Islet of Langerhans (tissue), 1 donor: ENCODE results near the gene TNS4.

Source experiments
- FAIRE-seq: peaks from one replicate; lab custom pipeline; 2011; peaks lifted over from hg19 to GRCh38; lab: Jason Lieb, UNC

TNS4 gene

DNA sequence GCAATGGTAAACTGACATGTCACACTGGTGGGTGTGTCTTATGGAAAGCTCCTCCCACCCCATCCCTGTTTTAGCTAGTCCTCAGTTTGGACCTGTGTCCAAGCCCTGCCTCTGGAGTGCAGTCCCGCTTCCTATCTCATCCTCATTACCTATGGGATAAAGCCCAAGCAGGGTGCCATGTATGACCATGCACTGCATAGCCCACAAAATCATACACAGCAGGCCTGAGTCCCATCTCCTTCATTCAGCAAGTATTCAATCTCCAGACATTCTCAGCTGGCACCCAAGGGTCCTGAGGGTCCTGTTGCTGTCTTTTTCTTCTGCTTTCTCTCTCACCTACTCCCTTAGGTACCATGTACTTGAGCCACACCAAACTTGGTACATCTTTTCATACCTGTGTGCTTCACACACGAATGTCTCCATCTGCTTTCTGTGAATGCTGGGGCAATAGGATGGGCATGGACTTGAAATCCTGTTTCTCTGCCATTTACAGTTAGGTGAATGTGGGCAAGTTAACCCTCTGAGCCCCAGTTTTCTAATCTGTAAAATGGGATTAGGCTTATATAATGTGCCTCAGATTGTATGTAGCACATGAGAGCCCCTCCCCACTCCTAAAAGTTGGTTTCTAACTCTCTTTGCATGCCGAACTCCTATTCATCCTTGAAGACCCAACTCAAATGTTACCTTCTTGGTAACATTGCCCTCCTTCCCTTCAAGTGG is 28.5 kb downstream of the TNS4 start:
- no peak for FAIRE-seq

DNA sequence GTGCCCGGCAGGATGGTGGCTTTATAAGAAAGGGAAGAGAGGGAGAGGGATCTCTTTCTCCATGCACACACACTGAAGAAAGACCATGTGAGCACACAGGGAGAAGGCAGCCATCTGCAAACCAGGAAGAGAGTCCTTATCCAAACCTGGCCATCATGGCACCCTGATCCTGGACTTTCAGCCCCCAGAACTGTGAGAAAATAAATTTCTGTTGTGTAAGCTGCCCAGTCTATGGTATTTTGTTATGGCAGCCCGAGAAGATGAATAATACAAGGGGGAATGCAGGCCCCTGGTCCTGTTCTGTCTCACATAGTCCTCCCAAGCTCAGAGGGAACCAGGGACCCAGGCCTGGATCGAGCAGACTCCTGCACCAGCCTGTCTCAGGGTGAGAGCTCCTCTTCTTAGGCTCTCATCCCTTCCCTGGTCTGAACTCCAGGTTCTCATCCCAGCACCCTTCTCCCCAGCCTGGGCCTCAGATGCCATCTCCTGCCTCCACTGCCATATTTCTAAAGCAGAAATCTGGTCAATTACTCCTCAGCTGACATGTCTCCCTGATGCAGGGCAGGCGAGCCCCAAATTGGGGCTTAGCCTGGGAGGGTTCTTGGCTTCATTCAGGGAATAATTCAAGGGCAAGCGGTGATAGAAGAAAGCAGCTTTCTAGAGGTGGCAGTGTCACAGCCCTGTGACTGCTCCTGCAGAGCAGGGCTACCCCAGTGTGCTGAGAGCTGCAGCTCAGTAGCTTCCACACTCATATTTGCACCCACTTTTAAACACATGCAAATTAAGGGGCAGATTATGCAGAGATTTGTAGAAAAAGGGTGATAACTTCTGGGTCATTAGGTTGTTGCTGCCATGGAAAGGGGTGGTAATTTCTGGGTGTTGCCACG is 29.3 kb downstream of the TNS4 start:
- no peak for FAIRE-seq

DNA sequence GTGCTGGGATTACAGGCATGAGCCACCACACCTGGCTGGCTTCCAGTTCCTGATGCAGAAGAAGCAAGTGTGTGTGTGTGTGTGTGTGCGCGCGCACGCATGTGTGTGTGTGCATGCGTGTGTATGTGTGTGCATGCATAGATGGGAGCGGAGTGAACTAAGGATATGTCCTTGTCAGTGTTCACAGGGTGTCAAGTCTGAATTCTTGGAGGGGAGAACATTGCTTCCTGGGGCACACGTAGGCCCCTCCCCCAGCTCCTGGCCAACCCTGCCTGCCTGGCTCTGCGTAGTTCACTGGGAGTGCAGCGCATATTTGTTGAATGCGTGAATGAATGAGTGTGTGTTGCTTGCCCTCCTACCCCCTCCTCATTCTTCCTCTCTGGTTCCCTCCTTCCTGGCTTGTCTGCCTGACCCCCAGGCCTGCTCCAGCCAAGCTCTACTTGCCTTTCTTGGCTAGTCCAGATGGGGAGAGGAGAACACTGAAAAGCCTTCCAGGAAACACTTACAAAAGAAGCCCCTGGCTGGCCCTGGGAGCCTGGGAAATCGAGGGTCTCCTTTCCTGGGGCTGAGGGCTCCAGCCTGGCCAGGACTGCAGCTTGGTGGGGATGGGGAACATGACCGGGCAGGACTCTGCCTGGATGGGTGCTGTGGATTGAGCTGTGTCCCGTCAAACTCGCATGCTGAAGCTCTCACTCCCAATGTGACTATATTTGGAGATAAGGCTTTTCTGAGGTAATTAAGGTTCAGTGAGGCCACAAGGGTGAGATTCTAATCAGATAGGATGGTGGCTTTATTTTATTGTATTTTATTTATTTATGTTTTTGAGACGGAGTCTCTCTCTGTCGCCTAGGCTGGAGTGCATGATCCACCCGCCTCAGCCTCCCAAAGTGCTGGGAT is 30.2 kb downstream of the TNS4 start:
- FAIRE-seq: no peak

DNA sequence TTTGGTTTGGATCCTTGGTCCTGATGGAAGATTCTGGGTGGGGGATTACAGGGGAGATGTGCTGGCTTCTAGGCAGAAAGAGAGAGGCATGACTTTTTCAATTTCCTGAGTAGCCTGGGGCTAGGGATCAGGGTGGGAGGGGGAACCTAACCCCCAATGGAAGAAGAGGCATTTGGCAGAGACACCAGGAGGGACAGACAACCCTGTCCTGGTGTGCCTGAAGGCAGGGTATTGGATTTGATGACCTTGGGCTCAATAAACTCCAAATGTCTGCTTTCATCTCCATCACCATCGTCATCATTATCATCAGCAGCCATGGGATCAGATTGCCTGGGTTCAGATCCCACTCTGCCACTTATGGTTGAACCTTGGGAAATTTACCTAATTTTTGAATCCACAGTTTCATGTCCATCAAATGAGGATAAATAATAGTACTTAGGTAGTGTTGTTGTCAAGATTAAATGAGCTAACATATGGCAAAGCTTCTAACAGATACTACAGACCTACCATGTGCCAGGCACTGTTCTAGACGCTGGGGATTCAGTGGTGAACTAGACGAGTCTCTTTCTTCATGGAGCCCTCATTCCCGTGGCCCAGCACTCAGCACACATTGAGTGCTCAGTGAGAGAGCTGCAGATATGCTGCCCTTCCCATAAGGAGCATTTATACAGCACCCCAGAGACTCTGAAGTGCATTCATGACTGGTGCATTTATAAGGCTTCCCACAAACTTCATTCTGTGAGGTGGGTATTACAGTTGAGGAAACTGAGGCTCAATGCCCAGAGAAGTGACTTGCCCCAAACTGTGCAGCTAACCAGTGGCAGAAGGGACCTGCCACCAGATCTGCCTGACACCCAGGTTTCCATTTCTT is 31.4 kb downstream of the TNS4 start:
- FAIRE-seq: no peak

DNA sequence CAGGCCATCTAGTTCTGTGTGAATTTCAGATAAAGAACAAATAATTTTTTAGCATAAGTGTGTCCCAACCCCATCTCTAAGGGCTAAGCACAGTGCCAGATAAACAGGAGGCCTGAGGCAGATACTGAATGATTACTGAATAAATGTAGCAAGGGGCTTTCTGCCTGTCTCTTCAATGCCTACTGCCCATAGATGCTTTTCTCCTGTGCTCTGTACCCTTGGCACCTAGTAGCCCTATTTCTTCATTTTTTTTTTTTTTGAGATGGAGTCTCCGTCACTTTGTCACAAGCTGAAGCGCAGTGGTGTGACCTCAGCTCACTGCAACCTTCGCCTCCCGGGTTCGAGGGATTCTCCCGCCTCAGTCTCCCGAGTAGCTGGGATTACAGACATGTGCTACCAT is 32.9 kb downstream of the TNS4 start:
- no peak for FAIRE-seq

DNA sequence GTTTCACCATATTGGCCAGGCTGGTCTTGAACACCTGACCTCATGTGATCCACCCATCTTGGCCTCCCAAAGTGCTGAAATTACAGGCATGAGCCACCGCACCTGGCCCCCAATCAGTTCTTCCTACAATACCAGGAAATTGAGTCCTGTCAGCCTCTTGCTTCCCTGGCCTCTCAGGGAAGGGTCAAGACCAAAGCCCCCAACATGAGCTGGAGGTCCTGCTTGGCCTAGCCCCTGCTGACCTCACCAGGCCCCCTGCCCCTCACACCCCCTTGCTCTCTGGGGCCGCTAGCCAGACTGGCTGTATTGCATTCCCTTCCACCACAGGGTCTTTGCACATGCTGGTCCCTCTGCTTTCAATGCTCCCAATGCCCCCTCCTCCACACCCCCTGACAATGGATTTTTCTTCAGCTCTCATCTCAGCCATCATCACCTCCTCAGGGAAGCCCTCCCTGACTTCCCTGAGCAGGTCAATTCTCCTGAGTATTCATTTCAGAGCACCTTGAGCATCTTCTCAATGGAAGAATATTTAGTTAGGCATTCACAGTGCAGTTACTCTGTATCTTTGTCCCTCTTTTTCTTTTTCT is 34.0 kb downstream of the TNS4 start:
- no peak for FAIRE-seq

DNA sequence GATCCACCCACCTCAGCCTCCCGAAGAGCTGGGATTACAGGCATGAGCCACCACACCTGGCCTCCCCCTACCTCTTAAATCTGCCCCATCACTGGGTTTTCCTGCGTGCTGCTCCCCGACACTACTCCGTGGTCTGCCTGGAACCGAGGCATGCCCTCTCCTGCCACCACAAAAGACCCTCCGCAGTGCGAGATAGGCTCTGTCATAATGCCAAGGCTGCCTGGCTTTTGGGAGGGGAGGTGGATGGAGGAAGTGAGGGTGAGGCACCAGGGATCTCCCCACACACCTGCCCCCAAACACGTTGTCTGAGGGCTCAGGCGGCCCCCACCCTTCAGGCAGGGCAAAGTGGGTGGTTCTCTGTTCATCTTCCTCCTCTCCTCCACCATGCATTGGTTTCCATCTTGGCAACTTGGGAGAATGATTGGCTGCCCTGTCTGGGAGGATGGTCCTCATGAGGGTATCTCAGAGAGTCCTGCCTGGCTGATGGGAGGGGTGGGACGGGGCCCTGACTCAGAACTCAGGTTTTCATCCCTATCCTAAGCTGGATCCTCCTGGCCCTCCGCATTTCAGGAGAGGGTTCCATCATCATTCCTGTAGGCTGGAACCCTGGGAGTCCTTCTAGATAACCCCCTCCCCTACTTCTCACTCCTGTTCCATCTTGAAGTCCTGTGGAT is 35.0 kb downstream of the TNS4 start:
- FAIRE-seq: no peak

DNA sequence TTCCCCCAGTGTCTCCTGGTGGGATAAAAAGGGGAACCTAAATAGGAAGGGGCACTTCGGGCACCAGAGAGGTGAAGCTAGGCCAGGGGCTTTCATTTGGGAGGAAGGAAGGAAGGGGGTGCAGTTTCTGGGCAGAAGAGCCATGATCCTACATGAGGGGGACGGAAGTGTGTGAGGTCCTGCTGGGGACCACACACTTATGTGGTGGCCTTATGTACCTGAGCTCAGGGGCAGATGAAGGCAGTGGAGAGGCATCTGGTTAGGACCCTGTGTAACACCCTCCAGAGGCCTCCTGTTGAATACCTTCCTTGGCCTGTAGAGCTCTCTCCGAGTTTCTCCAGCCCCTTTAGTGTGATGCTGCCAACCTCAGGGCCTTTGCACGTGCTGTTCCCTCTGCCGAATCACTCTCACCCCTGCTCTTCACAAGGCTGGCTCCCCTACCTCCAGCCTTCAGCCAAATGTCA is 37.0 kb downstream of the TNS4 start:
- no peak for FAIRE-seq

DNA sequence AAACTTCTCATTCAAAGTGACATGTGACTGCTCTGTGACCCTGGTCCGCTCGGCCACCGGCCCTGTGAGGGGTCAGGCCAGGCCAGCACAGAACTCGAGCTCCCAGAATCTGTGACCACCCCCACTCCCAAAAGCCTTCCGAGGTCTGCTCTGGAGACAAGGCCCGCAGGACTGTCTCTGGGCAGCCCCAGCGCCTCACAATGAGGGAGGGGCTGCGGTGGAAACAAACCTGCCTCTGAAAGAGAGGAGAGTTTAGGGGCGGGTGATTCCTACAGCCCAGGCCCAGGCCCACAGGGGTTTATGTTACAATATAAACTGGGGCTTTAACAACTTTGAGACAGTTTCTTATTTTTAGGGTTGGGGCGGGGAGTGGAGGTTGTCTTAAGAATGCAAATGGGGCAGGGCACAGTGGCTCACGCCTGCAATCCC is 38.3 kb downstream of the TNS4 start:
- no peak for FAIRE-seq

DNA sequence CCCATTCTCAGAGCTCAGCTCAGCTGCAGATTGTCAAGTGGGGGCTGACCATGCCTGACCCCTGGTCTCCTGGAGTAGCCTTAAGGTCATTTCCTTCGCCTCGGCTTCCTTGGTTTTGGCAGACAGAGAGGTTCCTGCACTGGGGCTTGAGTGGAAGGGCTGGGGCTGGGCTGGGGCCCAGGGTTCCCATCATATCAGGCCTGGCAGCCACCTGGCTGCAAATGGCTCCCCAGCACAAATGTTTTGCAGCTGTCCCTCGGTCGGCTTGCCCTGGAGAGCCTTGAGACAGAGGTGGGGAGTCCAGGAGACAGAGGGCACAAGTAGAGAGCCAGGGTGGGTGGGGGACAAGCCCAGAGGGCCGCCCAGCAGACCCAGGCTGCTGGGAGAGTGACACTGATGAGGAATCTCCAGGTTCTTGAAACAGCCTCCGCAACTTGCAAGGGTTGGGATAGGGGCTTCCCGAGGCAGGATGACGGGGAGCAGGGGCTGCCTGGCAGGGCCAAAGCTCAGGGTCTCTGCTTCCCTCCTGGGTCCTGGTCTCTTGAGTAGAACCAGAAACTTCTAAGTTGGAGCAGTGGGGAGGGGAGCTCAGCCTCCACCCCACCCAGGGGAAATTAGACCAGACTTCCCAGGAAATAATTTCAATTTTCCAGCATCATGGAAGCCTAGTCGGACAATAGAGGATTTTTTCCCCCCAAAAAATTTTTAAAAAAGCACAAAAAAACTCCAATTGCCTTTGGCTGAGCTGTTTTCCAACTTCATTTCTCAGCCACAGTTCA is 38.9 kb downstream of the TNS4 start:
- FAIRE-seq: no peak

DNA sequence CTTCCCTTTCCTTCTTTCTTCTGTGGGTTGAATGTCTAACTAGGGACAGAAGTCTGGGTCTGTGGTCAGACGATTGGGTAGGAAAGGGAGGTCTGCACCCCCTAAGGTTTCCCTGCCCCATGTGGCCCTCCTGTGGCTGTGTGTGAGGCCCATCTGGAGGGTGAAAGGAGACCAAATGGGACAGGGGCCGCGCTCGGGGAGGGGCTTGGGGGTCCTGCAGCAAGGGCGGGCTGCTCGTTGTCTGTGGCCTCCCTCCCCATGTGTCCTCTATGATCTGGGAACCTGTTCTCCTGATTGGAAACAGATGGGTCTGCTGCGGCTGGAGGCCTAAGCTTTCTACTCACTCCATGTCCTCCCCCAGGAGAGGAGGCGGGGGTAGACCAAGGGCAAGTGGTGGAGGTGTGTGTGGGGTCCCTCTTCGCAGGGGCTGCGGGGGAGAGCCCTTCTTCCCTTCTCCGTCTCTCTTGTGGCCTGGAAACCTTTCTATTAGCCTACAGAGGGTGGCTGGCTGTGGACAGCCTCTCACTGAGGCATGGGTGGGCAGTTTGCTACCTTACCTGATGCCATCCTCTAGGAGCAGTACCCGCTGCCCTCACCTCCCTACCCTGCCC is 39.6 kb downstream of the TNS4 start:
- FAIRE-seq: no peak

DNA sequence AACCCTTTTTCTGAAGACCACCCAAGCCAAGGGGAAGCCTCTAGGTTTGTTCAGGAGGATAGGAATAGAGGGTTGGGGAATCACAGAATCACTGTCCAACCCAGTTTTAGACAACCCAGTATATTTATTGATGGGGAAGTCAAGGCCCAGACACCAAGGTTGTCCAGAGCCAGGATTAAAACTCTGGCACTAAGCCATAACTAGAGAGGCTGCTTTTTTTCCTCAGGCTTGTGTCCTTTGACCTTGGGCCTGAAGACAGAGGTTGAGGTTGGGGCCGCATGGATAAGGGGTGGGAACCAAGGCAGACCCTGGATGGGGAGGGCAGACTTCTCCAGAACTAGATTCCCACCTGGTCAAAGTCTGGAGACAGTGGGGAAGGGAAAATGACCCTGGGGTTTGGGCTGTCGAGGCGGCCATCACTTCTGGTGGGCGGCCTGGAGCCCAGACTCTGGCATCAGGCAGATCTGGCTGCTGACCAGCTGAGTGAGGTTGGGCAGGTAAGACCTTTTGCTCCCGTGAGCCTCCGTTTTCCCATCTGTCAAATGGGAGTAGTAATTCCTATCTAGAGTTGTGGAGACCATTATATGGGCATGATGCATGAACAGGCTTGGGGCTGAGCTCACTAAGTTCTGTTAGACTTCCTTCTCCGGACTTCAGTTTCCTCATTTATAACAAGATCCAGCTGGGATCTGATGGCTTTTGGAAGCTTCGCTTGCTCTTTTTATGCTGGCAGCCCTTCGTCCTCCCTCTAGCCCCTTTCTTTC is 40.3 kb downstream of the TNS4 start:
- FAIRE-seq: no peak

DNA sequence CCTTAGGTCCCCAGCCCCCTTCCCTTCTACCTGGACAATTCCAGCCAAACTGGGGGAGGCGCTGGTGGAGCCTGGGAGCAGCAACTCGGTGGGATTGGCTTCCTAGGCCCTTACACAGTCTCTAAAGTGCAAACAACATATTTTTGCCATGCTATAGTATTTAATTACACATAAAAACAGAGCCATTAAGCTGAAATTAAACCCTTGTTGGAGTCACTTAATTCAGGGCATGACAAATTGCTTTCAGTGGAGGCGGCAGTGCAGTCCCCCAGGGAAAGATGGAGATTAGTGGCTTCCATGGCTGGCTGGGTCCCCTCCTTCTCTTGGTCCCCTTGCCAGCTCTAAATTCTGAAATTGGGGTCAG is 40.8 kb downstream of the TNS4 start:
- FAIRE-seq: no peak

DNA sequence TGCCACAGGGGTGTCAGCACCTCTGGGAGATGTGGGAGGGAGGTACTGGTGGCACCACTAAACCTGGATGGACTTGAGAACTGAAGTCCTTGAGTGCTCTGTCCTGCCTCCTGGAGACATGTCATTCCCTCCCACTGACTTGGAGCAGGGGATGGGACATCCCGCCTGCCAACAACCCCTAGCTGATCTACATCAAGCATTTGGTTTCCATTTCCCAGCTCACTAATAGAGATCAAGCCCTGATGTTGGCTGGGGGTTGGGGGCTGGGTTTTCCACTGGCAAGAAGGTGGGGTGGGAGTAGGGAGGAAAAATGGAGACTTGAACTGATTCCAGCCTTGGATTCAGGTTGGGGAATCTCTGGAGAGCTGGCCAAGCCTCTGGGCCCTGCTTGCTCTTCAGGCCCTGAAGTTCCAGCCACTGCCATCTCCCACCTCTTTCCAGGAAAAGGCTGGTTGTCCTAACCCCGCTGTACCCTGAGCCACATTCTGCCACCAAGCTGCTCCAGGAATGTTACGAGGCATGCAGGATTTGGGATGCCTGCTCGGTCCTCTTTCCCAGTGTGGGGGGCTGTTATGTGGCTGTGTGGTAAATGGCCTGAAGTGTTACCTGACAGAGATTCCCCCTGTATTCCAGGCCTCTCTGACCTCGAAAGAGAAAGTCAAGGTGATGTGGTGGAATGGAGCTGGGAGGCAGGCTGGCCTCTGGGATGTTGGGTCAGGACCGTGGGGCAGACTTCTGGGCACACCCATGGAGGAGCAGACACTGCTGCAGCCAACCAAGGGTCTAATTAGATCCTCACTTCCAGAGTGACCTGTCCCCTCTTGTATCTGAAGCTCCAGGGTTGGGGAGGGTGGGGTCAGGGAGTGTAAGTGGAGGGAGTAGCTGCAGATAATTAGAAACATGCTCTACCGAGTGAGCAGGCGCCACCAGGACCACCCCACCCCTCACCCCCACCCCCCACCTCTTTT is 41.5 kb downstream of the TNS4 start:
- FAIRE-seq: no peak

DNA sequence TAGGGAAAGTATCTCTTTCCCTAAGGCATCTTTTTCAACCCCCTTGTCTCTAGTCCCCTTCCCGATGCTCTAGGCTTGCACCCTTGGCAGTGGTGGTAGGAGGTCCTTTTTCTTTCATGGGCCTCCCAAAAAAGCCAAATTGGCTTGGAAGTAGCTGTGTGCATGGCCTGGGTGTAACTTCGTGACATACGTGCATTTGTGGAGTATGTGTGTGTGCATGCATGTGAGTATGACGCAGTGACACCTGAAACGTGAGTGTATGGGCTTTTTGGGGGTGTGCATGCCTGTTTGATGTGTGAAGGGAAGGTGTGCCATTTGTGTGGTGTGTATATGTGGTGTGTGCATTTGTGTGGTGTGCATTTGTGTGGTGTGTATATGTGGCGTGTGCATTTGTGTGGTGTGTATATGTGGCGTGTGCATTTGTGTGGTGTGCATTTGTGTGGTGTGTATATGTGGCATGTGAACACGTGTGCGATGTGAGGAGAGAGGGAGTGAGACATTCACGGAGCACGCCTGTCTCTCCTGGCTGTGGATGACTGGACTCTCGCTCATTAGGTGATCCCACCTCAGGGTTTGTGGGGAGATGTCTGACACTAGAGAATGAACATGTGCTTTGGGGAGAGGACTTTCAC is 42.5 kb downstream of the TNS4 start:
- FAIRE-seq: no peak

DNA sequence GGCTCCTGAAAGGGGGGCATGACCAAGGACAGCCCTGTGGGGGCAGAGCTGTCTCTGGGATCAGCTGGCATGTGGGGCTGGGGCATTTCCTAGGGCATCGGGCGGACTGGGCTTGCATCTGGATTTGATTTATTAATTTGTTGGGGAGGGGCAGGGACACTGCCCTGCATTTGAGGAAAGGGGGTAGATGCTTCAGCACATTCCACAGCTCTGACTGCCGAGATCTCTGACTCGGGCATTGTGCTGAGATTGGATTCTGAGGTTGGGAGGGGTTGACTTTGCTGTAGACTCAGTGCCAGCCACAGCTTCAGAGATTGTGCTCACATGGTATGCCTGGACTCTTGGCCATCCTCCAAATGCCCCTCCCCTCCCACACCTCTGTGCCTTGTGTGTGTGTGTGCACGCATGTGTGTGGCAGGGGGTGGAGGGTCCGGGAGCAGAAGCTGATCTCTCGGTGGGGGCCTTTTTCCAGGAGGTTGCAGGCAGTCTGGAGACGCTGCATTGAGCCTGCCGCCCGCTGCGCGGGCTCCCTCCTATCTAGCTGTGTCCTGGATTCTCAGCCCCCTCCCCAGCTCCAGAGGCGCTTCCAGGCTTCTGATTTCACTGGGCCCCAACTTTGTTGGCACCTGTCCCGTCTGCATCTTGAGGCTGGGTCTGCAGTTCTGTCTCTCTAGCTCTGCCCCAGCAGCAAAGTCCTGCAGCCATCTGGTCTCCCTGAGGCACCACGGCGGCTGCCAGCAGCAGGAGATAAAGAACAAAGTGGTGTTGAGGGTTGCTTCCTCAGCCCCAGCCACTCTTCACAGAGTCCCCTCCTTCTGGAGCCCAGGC is 43.2 kb downstream of the TNS4 start:
- no peak for FAIRE-seq
